IMR-90 (cell line): ENCODE measurements around the gene USP12.

Source experiments
- BHLHE40 ChIP-seq: fragments of 150-350 bp; IDR thresholded peaks from 2 replicates; pipeline ENCODE4 v1.6.1; 2016; ENCODE audit warnings: mild to moderate bottlenecking, low read depth, low read length
- CEBPB ChIP-seq: IDR thresholded peaks from 2 replicates; pipeline ENCODE4 v1.6.1; 2012; ENCODE audit warnings: low read depth, low read length, improper control_type of control experiment
- CHD1 ChIP-seq: IDR thresholded peaks from 2 replicates; pipeline ENCODE4 v1.6.1; 2012; ENCODE audit warnings: low read depth, low read length, improper control_type of control experiment
- MAFK ChIP-seq: IDR thresholded peaks from 2 replicates; pipeline ENCODE4 v1.6.1; 2012; ENCODE audit warnings: low read depth, low read length, improper control_type of control experiment
- MAZ ChIP-seq: IDR thresholded peaks from 2 replicates; pipeline ENCODE4 v1.6.1; 2012; ENCODE audit warnings: low read depth, mild to moderate bottlenecking, low read length, improper control_type of control experiment, moderate library complexity, borderline replicate concordance
- MXI1 ChIP-seq: IDR thresholded peaks from 2 replicates; pipeline ENCODE4 v1.6.1; 2012; ENCODE audit warnings: low read depth, mild to moderate bottlenecking, low read length, moderate library complexity, borderline replicate concordance
- POLR2A ChIP-seq: IDR thresholded peaks from 2 replicates; pipeline ENCODE4 v1.6.1; 2012; ENCODE audit warnings: mild to moderate bottlenecking, low read depth, low read length
- RAD21 ChIP-seq: IDR thresholded peaks from 2 replicates; pipeline ENCODE4 v1.6.1; 2012; ENCODE audit warnings: low read length, improper control_type of control experiment
- RCOR1 ChIP-seq: IDR thresholded peaks from 2 replicates; pipeline ENCODE4 v1.6.1; 2012; ENCODE audit warnings: mild to moderate bottlenecking, low read length, improper control_type of control experiment; ENCODE audit not compliant: insufficient replicate concordance
- SMC3 ChIP-seq: fragments of 150-350 bp; IDR thresholded peaks from 2 replicates; pipeline ENCODE4 v1.6.1; 2016; ENCODE audit warnings: low read depth, mild to moderate bottlenecking, antibody characterized with exemption, low read length, moderate library complexity
- TF ChIP-seq, protein P1 (sequence below): conservative IDR thresholded peaks from 2 replicates; pipeline ENCODE4 v1.5.1; 2012; ENCODE audit warnings: mild to moderate bottlenecking, low read depth, low read length, improper control_type of control experiment
- TF ChIP-seq, protein P2 (sequence below): fragments of 150-350 bp; IDR thresholded peaks from 2 replicates; pipeline ENCODE4 v1.6.1; 2016; ENCODE audit warnings: low read depth, mild to moderate bottlenecking, low read length, moderate library complexity, borderline replicate concordance
- TF ChIP-seq, protein P3 (sequence below): fragments of 150-350 bp; IDR thresholded peaks from 2 replicates; pipeline ENCODE4 v1.6.1; 2017; ENCODE audit warnings: mild to moderate bottlenecking, antibody characterized with exemption, low read length, low read depth

DNA sequence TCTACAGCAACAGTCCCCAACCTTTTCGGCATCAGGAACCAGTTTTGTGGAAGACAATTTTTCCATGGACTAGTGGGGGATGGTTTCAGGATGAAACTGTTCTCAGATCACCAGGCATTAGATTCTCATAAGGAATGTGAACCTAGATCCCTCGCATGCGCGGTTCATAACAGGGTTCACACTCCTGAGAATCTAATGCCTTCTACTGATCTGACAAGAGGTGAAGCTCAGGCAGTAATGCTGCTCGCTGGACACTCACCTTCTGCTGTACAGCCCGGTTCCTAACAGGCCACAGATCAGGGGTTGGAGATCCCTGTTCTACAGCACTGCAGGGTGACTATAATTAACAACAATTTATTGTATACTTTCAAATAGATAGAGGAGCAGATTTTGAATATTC, 21.9 kb downstream of the USP12 start:
- TF ChIP-seq, protein P1, sequence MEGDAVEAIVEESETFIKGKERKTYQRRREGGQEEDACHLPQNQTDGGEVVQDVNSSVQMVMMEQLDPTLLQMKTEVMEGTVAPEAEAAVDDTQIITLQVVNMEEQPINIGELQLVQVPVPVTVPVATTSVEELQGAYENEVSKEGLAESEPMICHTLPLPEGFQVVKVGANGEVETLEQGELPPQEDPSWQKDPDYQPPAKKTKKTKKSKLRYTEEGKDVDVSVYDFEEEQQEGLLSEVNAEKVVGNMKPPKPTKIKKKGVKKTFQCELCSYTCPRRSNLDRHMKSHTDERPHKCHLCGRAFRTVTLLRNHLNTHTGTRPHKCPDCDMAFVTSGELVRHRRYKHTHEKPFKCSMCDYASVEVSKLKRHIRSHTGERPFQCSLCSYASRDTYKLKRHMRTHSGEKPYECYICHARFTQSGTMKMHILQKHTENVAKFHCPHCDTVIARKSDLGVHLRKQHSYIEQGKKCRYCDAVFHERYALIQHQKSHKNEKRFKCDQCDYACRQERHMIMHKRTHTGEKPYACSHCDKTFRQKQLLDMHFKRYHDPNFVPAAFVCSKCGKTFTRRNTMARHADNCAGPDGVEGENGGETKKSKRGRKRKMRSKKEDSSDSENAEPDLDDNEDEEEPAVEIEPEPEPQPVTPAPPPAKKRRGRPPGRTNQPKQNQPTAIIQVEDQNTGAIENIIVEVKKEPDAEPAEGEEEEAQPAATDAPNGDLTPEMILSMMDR: no peak
- TF ChIP-seq MAZ (no peak), RAD21 (no peak), MXI1 (no peak), POLR2A (no peak), SMC3 (no peak), RCOR1 (no peak), CHD1 (no peak), MAFK (no peak), CEBPB (no peak), BHLHE40 (no peak)
- TF ChIP-seq, protein P2, sequence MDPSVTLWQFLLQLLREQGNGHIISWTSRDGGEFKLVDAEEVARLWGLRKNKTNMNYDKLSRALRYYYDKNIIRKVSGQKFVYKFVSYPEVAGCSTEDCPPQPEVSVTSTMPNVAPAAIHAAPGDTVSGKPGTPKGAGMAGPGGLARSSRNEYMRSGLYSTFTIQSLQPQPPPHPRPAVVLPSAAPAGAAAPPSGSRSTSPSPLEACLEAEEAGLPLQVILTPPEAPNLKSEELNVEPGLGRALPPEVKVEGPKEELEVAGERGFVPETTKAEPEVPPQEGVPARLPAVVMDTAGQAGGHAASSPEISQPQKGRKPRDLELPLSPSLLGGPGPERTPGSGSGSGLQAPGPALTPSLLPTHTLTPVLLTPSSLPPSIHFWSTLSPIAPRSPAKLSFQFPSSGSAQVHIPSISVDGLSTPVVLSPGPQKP: no peak
- TF ChIP-seq, protein P3, sequence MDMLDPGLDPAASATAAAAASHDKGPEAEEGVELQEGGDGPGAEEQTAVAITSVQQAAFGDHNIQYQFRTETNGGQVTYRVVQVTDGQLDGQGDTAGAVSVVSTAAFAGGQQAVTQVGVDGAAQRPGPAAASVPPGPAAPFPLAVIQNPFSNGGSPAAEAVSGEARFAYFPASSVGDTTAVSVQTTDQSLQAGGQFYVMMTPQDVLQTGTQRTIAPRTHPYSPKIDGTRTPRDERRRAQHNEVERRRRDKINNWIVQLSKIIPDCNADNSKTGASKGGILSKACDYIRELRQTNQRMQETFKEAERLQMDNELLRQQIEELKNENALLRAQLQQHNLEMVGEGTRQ: no peak
